K562 (cell line): ENCODE results near the gene MAP4. TPM values are rescaled to one million over a fixed set of nuclear protein-coding genes. Genes with fewer than 3 reads are reported as not detected.

ENCODE experiments used
- ARID3B ChIP-seq: fragments of 250-450 bp; sonication (Bioruptor Pico); IDR thresholded peaks from 2 replicates; pipeline ENCODE4 v1.4.0; 2020; ENCODE audit warnings: borderline replicate concordance
- ELF1 ChIP-seq: fragments of 200-800 bp; sonication (Bioruptor generic); IDR thresholded peaks from 2 replicates; pipeline ENCODE4 v1.6.1; 2016; ENCODE audit warnings: missing genetic modification characterization, missing compliant biosample characterization
- GTF2B ChIP-seq: IDR thresholded peaks from 2 replicates; pipeline ENCODE4 v1.6.1; 2011; ENCODE audit not compliant: insufficient read length; ENCODE audit errors: extremely low read depth
- HCFC1 ChIP-seq: IDR thresholded peaks from 2 replicates; pipeline ENCODE4 v1.6.1; 2012; ENCODE audit warnings: low read depth, low read length, improper control_type of control experiment
- KAT2B ChIP-seq: IDR thresholded peaks from one replicate; pipeline ENCODE4 v1.6.1; 2012; ENCODE audit warnings: low read depth, mild to moderate bottlenecking, control low read depth, inconsistent platforms, low read length, moderate library complexity
- KLF13 ChIP-seq: fragments of 450-650 bp; IDR thresholded peaks from 2 replicates; pipeline ENCODE4 v1.6.1; 2016; ENCODE audit warnings: missing genetic modification characterization, low read depth, mild to moderate bottlenecking, missing compliant biosample characterization, moderate library complexity, borderline replicate concordance
- MTA3 ChIP-seq: fragments of 450-650 bp; formaldehyde crosslinking; IDR thresholded peaks from 2 replicates; pipeline ENCODE4 v1.6.1; 2017; ENCODE audit warnings: mild to moderate bottlenecking, borderline replicate concordance
- MYNN ChIP-seq, 2 experiments: sonication (generic); formaldehyde crosslinking in 1 of 2; IDR thresholded peaks; 2 replicates each; pipeline versions ENCODE4 v1.5.0 to v1.6.1; 2016 to 2020; ENCODE audit warnings: antibody characterized with exemption in 1 of 2, missing genetic modification reagents in 1 of 2
- POLR2B ChIP-seq: fragments of 450-650 bp; IDR thresholded peaks from 2 replicates; pipeline ENCODE4 v1.6.1; 2018; ENCODE audit warnings: low read depth; ENCODE audit not compliant: partially characterized antibody
- SPI1 ChIP-seq: IDR thresholded peaks from 2 replicates; pipeline ENCODE4 v1.6.1; 2011; ENCODE audit warnings: low read depth, low read length, control low read depth, borderline replicate concordance
- TAF7 ChIP-seq: fragments of 450-650 bp; IDR thresholded peaks from 2 replicates; pipeline ENCODE4 v1.6.1; 2016; ENCODE audit warnings: missing genetic modification characterization, missing compliant biosample characterization
- ZKSCAN3 ChIP-seq: fragments of 250-450 bp; sonication (Bioruptor Pico); IDR thresholded peaks from 2 replicates; pipeline ENCODE4 v1.4.0; 2020
- ZNF347 ChIP-seq: fragments of 450-650 bp; formaldehyde crosslinking; IDR thresholded peaks from 2 replicates; pipeline ENCODE4 v1.4.0; 2020; ENCODE audit warnings: low read depth, mild to moderate bottlenecking, moderate library complexity
- polyA plus RNA-seq, 8 experiments: library from polyadenylated mRNA; depleted of rRNA in 4 of 8; stranded (reverse) in 5 of 8; unstranded in 3 of 8; fragments of >200 nt; fragmentation: Nextera tagmentation in 2 of 8; fragmentation: Illumina TruSeq in 1 of 8; extraction: Ambion mirVana in 2 of 8; extraction: Trizol in 1 of 8; gene quantifications; 2 replicates each; pipeline versions ENCODE4 v1.2.1 to v1.2.3, GENCODE V29; 2011 to 2014; ENCODE audit warnings: inconsistent platforms in 1 of 8, missing spikeins in 1 of 8
- total RNA-seq, 7 experiments: library from RNA; depleted of rRNA in 6 of 7; stranded (reverse); fragments of >200 nt in 6 of 7; fragmentation: Illumina TruSeq in 2 of 7; extraction: Trizol in 2 of 7; gene quantifications; 2 replicates each; pipeline versions ENCODE4 v1.2.1 to v1.2.3, GENCODE V29; 2011 to 2021; ENCODE audit warnings: low replicate concordance in 1 of 7
- TF ChIP-seq, protein P1 (sequence below), 2 experiments: fragments of 450-650 bp; conservative IDR thresholded peaks; 2 replicates each; pipeline ENCODE4 v1.6.1; 2017; ENCODE audit warnings: mild to moderate bottlenecking in 2 of 2, moderate library complexity in 2 of 2
- TF ChIP-seq, protein P2 (sequence below), 2 experiments: fragments of 250-450 bp in 1 of 2; fragments of 450-650 bp in 1 of 2; sonication (Bioruptor Pico) in 1 of 2; IDR thresholded peaks; 2 replicates each; pipeline versions ENCODE4 v1.6.1 to v1.8.0; 2016 to 2021; ENCODE audit warnings: mild to moderate bottlenecking in 2 of 2, moderate library complexity in 2 of 2, missing compliant biosample characterization in 1 of 2, missing genetic modification characterization in 1 of 2
- TF ChIP-seq, protein P3 (sequence below): fragments of 250-450 bp; sonication (Bioruptor Pico); IDR thresholded peaks from 2 replicates; pipeline ENCODE4 v1.5.0; 2022; ENCODE audit warnings: mild to moderate bottlenecking

The MAP4 gene
- total and polyA plus RNA-seq, 9 of the 15 experiments (the other 6 are each of a cell fraction or from before 2014, with no cell fraction given) = 13.3 to 141 (median 36.8) TPM

GRCh38 chr3:47824541-47825473 lies 191.4 kb downstream of the MAP4 start (continued):
- TF ChIP-seq KLF13 (tag) = peak; percentile 35; the same call in 1 of the 2 replicates
- no peak for TF ChIP-seq ZNF347
- TF ChIP-seq, protein P1, sequence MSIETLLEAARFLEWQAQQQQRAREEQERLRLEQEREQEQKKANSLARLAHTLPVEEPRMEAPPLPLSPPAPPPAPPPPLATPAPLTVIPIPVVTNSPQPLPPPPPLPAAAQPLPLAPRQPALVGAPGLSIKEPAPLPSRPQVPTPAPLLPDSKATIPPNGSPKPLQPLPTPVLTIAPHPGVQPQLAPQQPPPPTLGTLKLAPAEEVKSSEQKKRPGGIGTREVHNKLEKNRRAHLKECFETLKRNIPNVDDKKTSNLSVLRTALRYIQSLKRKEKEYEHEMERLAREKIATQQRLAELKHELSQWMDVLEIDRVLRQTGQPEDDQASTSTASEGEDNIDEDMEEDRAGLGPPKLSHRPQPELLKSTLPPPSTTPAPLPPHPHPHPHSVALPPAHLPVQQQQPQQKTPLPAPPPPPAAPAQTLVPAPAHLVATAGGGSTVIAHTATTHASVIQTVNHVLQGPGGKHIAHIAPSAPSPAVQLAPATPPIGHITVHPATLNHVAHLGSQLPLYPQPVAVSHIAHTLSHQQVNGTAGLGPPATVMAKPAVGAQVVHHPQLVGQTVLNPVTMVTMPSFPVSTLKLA (conservative IDR thresholded peaks at IDR 0.05) = peak in 1 of 2 experiments; percentile 78; a peak in 3 of 4 replicates
- no peak for TF ChIP-seq ZKSCAN3 (CRISPR knock-in tag)
- TF ChIP-seq KAT2B = peak; percentile 66
- TF ChIP-seq, protein P2, sequence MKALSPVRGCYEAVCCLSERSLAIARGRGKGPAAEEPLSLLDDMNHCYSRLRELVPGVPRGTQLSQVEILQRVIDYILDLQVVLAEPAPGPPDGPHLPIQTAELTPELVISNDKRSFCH (CRISPR knock-in tag; IDR thresholded peaks at IDR 0.05) = no peak
- TF ChIP-seq, protein P2 (tag; IDR thresholded peaks at IDR 0.05) = peak; percentile 93
- no peak for TF ChIP-seq SPI1
- TF ChIP-seq ELF1 (tag) = no peak
- no peak for TF ChIP-seq ARID3B (CRISPR knock-in tag)
- TF ChIP-seq HCFC1 = peak; percentile 83
- TF ChIP-seq GTF2B = no peak
- peak; percentile 80 for TF ChIP-seq POLR2B
- peak; percentile 93 for TF ChIP-seq MTA3
- TF ChIP-seq, protein P3, sequence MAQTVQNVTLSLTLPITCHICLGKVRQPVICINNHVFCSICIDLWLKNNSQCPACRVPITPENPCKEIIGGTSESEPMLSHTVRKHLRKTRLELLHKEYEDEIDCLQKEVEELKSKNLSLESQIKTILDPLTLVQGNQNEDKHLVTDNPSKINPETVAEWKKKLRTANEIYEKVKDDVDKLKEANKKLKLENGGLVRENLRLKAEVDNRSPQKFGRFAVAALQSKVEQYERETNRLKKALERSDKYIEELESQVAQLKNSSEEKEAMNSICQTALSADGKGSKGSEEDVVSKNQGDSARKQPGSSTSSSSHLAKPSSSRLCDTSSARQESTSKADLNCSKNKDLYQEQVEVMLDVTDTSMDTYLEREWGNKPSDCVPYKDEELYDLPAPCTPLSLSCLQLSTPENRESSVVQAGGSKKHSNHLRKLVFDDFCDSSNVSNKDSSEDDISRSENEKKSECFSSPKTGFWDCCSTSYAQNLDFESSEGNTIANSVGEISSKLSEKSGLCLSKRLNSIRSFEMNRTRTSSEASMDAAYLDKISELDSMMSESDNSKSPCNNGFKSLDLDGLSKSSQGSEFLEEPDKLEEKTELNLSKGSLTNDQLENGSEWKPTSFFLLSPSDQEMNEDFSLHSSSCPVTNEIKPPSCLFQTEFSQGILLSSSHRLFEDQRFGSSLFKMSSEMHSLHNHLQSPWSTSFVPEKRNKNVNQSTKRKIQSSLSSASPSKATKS = no peak
- TF ChIP-seq MYNN (IDR thresholded peaks at IDR 0.05) = peak; percentile 52
- TF ChIP-seq MYNN (CRISPR knock-in tag; IDR thresholded peaks at IDR 0.05) = no peak
- TF ChIP-seq TAF7 (tag) = peak; percentile 78
